ENCODE measurements around the gene KIF12.

Gene KIF12

GRCh38 chr9:114119242-114120191 is 20.4 kb upstream of the KIF12 start:
- no CpG with 5 or more reads among the region's 9 CpGs for WGBS (ENCODE audit: extremely low coverage, insufficient coverage, insufficient read length)
- H4K8ac ChIP-seq (ENCODE audit: low read depth, low read length): no peak overlapping the region
- no peak overlapping the region for H4K12ac ChIP-seq (ENCODE audit: low read depth, low read length)
- no peak overlapping the region for H4K91ac ChIP-seq (ENCODE audit: low read depth, low read length)
- no peak overlapping the region for H2AK5ac ChIP-seq (ENCODE audit: low read length)
- H3K9ac ChIP-seq (ENCODE audit: low read length): no peak overlapping the region
- no peaks in the 10 kb centered on the region for H3K79me2 ChIP-seq (ENCODE audit: control insufficient read depth, insufficient read depth, low read length, poor library complexity)
- no peaks in the 10 kb centered on the region for H3K79me1 ChIP-seq (ENCODE audit: low read length)
- H3K14ac ChIP-seq (ENCODE audit: low read length): no peak overlapping the region
- H3K4ac ChIP-seq (ENCODE audit: low read depth, low read length): no peak overlapping the region
- no peak overlapping the region for H3K18ac ChIP-seq (ENCODE audit: low read length)
- H2BK5ac ChIP-seq (ENCODE audit: low read depth, low read length, poor library complexity): no peak overlapping the region
- H3K23ac ChIP-seq (ENCODE audit: low read length): no peak overlapping the region
- H3K27me3 ChIP-seq (ENCODE audit: insufficient read depth, low read length): no peaks in the 10 kb centered on the region
- H3K4me1 ChIP-seq (ENCODE audit: control insufficient read depth in 1 of 2, insufficient read depth in 2 of 2, low read length in 2 of 2): peaks cover 2 to 5% of the 10 kb centered on the region in 2 experiments
- no peak overlapping the region for H3K4me2 ChIP-seq (ENCODE audit: low read length)
- no peak overlapping the region for H2AFZ ChIP-seq (ENCODE audit: insufficient read depth, low read length, poor library complexity)
- H2BK120ac ChIP-seq (ENCODE audit: insufficient read depth, low read length, poor library complexity): no peak overlapping the region
- H3K36me3 ChIP-seq (ENCODE audit: control insufficient read depth in 1 of 2, insufficient read depth in 2 of 2, low read length in 2 of 2): no peaks in the 10 kb centered on the region
- H3K9me3 ChIP-seq (ENCODE audit: insufficient read depth, low read depth, low read length): no peaks in the 10 kb centered on the region
- no peak overlapping the region for H3K27ac ChIP-seq (ENCODE audit: low read depth, low read length)
- H2BK12ac ChIP-seq (ENCODE audit: low read length): no peak overlapping the region
- H3K4me3 ChIP-seq (ENCODE audit: low read depth, low read length): no peak overlapping the region
- DNase-seq: no peak

DNA sequence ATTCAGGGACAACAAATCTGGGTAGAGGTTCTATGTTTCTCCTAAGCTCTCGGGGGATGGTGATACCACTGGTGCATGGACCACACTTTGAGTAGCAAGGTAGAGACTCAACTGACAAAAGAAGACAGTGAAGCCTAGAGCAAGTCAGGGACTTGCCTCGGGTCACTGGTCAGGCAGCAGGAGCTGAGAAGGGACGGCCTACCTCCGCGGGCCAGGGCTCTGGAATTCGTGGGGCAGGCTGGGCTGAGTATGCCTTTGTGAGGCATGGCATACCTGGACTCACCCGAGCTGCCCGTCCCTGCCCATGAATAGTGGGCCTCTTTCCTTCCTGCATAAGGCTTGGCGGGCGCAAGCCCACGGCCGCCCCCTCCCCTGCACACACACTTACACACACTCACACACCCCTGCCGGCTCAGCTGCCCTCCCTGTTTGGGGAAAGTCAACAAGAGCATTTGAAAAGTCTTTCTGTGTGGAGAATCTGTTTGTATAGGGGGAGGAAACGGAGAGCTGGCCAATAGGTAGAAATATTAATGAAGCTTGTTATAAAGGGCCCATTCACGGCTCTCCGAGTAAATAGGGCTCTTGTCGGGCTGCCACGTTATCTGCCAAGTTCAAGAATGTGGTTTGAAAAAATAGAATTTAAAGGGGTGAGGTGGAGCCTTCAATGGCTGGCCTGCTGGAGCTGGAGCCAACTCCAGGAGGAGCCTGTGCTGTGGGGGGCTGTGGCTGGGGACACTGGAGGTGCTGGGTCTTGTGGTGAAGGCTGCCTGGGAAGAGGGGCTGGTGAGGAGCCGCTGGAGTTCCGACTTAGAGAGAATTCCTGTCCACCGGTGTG is 19.1 kb upstream of the KIF12 start:
- no peak overlapping the region for H2BK120ac ChIP-seq (ENCODE audit: insufficient read depth, low read length, poor library complexity)
- H3K4me2 ChIP-seq (ENCODE audit: low read length): no peak overlapping the region
- no peak overlapping the region for H2AK5ac ChIP-seq (ENCODE audit: low read length)
- H3K79me1 ChIP-seq (ENCODE audit: low read length): no peaks in the 10 kb centered on the region
- no peaks in the 10 kb centered on the region for H3K79me2 ChIP-seq (ENCODE audit: control insufficient read depth, insufficient read depth, low read length, poor library complexity)
- H3K36me3 ChIP-seq (ENCODE audit: control insufficient read depth in 1 of 2, insufficient read depth in 2 of 2, low read length in 2 of 2): no peaks in the 10 kb centered on the region
- DNase-seq: no peak
- H2BK12ac ChIP-seq (ENCODE audit: low read length): no peak overlapping the region
- H3K27me3 ChIP-seq (ENCODE audit: insufficient read depth, low read length): no peaks in the 10 kb centered on the region
- H2AFZ ChIP-seq (ENCODE audit: insufficient read depth, low read length, poor library complexity): no peak overlapping the region
- H4K8ac ChIP-seq (ENCODE audit: low read depth, low read length): no peak overlapping the region
- H4K12ac ChIP-seq (ENCODE audit: low read depth, low read length): no peak overlapping the region
- peaks cover 2 to 5% of the 10 kb centered on the region in 2 experiments for H3K4me1 ChIP-seq (ENCODE audit: control insufficient read depth in 1 of 2, insufficient read depth in 2 of 2, low read length in 2 of 2)
- no peak overlapping the region for H4K91ac ChIP-seq (ENCODE audit: low read depth, low read length)
- H3K18ac ChIP-seq (ENCODE audit: low read length): no peak overlapping the region
- no peaks in the 10 kb centered on the region for H3K9me3 ChIP-seq (ENCODE audit: insufficient read depth, low read depth, low read length)
- no peak overlapping the region for H3K4me3 ChIP-seq (ENCODE audit: low read depth, low read length)
- no peak overlapping the region for H3K14ac ChIP-seq (ENCODE audit: low read length)
- H3K23ac ChIP-seq (ENCODE audit: low read length): no peak overlapping the region
- no peak overlapping the region for H3K27ac ChIP-seq (ENCODE audit: low read depth, low read length)
- no peak overlapping the region for H3K4ac ChIP-seq (ENCODE audit: low read depth, low read length)
- no CpG with 5 or more reads among the region's 21 CpGs for WGBS (ENCODE audit: extremely low coverage, insufficient coverage, insufficient read length)
- no peak overlapping the region for H3K9ac ChIP-seq (ENCODE audit: low read length)
- no peak overlapping the region for H2BK5ac ChIP-seq (ENCODE audit: low read depth, low read length, poor library complexity)

DNA sequence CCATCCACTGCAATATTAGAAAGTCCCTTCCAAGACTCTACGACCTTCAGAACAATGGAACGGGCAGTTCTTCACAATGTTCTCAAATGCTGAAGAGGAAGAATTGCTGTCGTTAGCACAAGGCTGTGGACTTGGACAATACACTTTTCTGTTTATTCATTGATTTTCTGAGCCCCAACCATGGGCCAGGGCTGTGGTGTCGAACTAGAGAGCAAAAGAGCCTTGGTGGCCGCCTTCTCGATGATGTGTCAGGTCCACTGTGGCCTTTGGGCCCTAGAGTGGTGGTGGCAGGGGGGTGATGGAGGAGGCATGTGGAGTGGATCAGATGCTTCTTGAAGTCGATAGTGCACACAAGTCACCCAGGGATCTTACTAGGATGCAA is 18.5 kb upstream of the KIF12 start:
- Histone ChIP-seq H4K12ac (ENCODE audit: low read depth, low read length) (no peak overlapping the region), H3K4me3 (ENCODE audit: low read depth, low read length) (no peak overlapping the region), H3K27ac (ENCODE audit: low read depth, low read length) (no peak overlapping the region), H2AFZ (ENCODE audit: insufficient read depth, low read length, poor library complexity) (no peak overlapping the region), H3K4ac (ENCODE audit: low read depth, low read length) (no peak overlapping the region), H3K9ac (ENCODE audit: low read length) (no peak overlapping the region), H3K9me3 (ENCODE audit: insufficient read depth, low read depth, low read length) (no peaks in the 10 kb centered on the region), H4K91ac (ENCODE audit: low read depth, low read length) (no peak overlapping the region), H3K4me2 (ENCODE audit: low read length) (no peak overlapping the region), H3K14ac (ENCODE audit: low read length) (no peak overlapping the region), H2BK120ac (ENCODE audit: insufficient read depth, low read length, poor library complexity) (no peak overlapping the region), H2BK12ac (ENCODE audit: low read length) (no peak overlapping the region), H2BK5ac (ENCODE audit: low read depth, low read length, poor library complexity) (no peak overlapping the region), H4K8ac (ENCODE audit: low read depth, low read length) (no peak overlapping the region), H3K36me3 (ENCODE audit: control insufficient read depth in 1 of 2, insufficient read depth in 2 of 2, low read length in 2 of 2) (no peaks in the 10 kb centered on the region), H3K18ac (ENCODE audit: low read length) (no peak overlapping the region), H3K79me2 (ENCODE audit: control insufficient read depth, insufficient read depth, low read length, poor library complexity) (no peaks in the 10 kb centered on the region), H3K4me1 (ENCODE audit: control insufficient read depth in 1 of 2, insufficient read depth in 2 of 2, low read length in 2 of 2) (peaks cover 2 to 5% of the 10 kb centered on the region in 2 experiments), H3K27me3 (ENCODE audit: insufficient read depth, low read length) (no peaks in the 10 kb centered on the region), H3K79me1 (ENCODE audit: low read length) (no peaks in the 10 kb centered on the region), H2AK5ac (ENCODE audit: low read length) (no peak overlapping the region), H3K23ac (ENCODE audit: low read length) (no peak overlapping the region)
- no CpG with 5 or more reads among the region's 7 CpGs for WGBS (ENCODE audit: extremely low coverage, insufficient coverage, insufficient read length)
- DNase-seq: no peak

DNA sequence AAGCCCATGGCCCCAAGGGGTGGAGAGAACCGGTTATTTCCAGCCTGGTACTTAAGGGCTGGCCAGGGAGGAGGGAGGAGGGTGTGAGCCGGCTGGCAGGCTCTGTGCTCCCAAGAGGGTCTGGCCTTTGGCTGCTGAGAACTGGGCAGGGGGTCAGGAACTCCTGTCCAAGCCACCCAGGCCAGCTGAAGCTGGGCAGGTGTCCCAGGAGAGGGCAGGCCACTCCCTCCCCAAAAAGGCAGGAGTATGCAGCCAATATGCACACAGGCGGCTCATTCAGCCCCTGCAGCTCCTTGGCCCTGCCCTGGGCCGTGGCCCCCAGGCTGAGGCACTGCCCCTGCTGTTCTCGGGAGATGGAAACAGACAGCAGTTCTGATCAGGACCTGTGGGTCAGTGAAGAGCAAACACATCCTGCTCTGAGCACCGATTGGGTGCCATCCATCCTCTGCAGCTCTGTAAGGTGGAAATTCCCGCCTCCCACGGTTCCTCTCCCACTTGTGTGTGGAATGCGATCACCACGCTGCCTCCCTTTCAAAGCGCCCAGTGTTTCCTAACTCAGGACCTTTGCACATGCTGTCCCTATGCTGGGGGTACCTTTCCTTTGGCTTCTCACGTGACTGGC is 17.1 kb upstream of the KIF12 start:
- Histone ChIP-seq H2BK5ac (ENCODE audit: low read depth, low read length, poor library complexity) (no peak overlapping the region), H3K79me2 (ENCODE audit: control insufficient read depth, insufficient read depth, low read length, poor library complexity) (no peaks in the 10 kb centered on the region)

More for the DNA sequence above, 17.1 kb upstream of the KIF12 start:
- Histone ChIP-seq H3K9me3 (ENCODE audit: insufficient read depth, low read depth, low read length) (no peaks in the 10 kb centered on the region), H2BK12ac (ENCODE audit: low read length) (no peak overlapping the region), H2AK5ac (ENCODE audit: low read length) (no peak overlapping the region), H3K4me1 (ENCODE audit: control insufficient read depth in 1 of 2, insufficient read depth in 2 of 2, low read length in 2 of 2) (peaks cover 2 to 5% of the 10 kb centered on the region in 2 experiments), H4K12ac (ENCODE audit: low read depth, low read length) (no peak overlapping the region), H2BK120ac (ENCODE audit: insufficient read depth, low read length, poor library complexity) (no peak overlapping the region), H3K9ac (ENCODE audit: low read length) (no peak overlapping the region), H4K91ac (ENCODE audit: low read depth, low read length) (no peak overlapping the region), H3K4me3 (ENCODE audit: low read depth, low read length) (no peak overlapping the region), H3K18ac (ENCODE audit: low read length) (no peak overlapping the region), H3K36me3 (ENCODE audit: control insufficient read depth in 1 of 2, insufficient read depth in 2 of 2, low read length in 2 of 2) (no peaks in the 10 kb centered on the region), H3K4ac (ENCODE audit: low read depth, low read length) (no peak overlapping the region), H3K27me3 (ENCODE audit: insufficient read depth, low read length) (no peaks in the 10 kb centered on the region), H3K23ac (ENCODE audit: low read length) (no peak overlapping the region), H4K8ac (ENCODE audit: low read depth, low read length) (no peak overlapping the region), H3K4me2 (ENCODE audit: low read length) (no peak overlapping the region), H3K79me1 (ENCODE audit: low read length) (no peaks in the 10 kb centered on the region), H3K27ac (ENCODE audit: low read depth, low read length) (no peak overlapping the region), H3K14ac (ENCODE audit: low read length) (no peak overlapping the region), H2AFZ (ENCODE audit: insufficient read depth, low read length, poor library complexity) (no peak overlapping the region)
- WGBS (ENCODE audit: extremely low coverage, insufficient coverage, insufficient read length): no CpG with 5 or more reads among the region's 12 CpGs
- no peak for DNase-seq
